Astrocyte of the cerebellum (primary cell): Measurements from ENCODE around the gene LCP2.

Experiments
- DNase-seq: peaks from one replicate; pipeline ENCODE4 v3.0.0-alpha.2; 2011; ENCODE audit warnings: low read depth
- H3K4me3 ChIP-seq: 2 replicates; pipeline ENCODE4 v1.5.1; 2011; ENCODE audit warnings: mild to moderate bottlenecking, low read depth, low read length, moderate library complexity
- in situ Hi-C: cut with HindIII; loops from 2 replicates; pipeline ENCODE4 v1.10.0; 2017; ENCODE audit warnings: low sequenced_read_pairs
- TF ChIP-seq, protein P1 (sequence below): IDR thresholded peaks from 2 replicates; pipeline ENCODE4 v1.5.1; 2012; ENCODE audit warnings: low read length, low read depth, moderate library complexity, mild to moderate bottlenecking; ENCODE audit errors: missing control alignments

Gene LCP2

DNA sequence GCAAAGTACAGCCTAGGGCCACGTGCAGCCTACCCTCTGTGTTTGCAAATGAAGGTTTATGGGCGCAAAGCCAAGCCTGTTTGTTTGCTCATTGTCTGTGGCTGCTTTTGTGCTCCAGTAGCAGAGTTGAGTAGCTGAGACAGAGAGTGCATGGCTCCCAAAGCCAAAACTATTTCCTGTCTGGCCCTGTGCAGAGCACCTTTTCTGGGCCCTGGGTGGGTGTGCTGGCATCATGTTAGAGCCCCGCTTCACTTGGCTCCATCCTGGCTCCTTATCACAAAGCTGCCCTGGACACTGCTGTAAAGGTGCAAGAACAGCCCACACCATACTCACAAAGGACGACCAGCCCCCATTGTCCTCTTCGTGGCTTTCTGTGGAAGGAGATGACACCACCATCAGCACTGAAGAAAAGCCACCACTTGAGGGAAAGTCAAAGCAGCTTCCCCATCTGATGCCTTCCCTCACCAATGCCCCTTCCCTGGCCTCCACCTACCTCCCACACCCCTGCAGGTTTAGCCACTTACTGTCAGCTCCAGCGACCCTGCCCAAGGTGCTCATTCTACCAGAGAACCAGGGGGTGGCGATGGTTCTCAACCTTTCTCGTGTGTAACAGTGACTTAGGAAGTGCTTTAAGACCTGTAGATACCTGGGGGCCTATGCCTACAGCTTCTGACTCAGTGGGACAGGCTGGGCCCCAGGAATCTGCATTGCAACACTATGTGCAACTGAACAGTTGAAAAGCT lies 23.4 kb downstream of the LCP2 start:
- TF ChIP-seq, protein P1, sequence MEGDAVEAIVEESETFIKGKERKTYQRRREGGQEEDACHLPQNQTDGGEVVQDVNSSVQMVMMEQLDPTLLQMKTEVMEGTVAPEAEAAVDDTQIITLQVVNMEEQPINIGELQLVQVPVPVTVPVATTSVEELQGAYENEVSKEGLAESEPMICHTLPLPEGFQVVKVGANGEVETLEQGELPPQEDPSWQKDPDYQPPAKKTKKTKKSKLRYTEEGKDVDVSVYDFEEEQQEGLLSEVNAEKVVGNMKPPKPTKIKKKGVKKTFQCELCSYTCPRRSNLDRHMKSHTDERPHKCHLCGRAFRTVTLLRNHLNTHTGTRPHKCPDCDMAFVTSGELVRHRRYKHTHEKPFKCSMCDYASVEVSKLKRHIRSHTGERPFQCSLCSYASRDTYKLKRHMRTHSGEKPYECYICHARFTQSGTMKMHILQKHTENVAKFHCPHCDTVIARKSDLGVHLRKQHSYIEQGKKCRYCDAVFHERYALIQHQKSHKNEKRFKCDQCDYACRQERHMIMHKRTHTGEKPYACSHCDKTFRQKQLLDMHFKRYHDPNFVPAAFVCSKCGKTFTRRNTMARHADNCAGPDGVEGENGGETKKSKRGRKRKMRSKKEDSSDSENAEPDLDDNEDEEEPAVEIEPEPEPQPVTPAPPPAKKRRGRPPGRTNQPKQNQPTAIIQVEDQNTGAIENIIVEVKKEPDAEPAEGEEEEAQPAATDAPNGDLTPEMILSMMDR = no peak
- DNase-seq = no peak
- no peak overlapping the region for H3K4me3 ChIP-seq
- in situ Hi-C loops = no loop called here

DNA sequence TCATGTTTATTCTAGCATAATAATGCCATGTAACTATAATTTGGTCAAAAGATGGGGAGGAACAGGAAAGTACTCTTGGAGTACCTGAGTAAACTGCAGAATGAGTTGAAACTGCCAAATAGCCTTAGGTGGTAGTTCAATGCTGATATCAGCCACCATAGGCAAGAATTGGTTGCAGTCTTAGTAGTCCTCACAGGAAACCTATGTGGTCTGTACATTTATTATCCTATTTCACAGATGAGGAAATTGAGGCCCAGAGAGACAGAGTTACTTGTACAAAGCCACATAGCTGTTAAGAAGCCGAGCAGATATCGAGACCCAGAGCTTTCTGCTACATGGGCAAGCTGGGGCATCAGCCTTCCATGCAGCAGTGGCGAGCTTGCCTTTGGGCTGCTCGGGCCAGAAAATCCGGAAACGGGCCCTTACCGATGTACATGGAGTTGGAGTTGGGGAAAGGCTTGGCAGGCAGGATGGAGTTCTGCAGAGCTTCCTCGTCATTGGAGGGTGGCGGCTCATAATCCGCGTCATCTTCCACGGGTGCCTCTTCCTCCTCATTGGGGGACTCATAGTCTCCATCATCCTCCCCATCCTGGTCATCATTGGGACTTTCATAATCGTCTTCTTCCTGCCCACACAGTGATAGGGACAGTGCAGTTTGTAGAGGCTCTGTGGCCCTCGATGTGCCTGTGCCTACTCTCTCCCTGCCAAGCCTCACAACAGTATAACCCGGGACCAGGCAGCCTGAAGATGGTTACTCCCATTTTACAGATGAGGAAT lies 27.1 kb downstream of the LCP2 start:
- TF ChIP-seq, protein P1 = no peak
- no peak overlapping the region for H3K4me3 ChIP-seq
- DNase-seq = no peak
- in situ Hi-C loops = no loop called here

DNA sequence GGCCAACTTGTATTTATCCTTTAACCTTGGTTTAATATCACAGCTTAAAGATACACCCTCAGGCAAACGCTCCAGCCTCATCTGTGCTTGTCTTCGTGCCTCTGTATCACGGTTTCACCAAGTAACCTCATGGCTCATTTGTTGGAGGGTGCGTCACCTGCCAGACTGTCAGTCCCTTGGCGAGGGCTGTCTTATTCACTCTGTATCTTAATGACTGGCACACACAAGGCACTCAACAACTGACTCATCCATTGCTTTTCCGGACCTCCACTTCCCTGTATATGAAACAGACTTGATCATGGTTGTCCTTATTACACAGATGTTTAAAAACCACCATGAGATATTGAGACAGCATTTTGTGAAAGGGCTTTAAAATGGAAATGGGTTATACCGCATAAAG lies 28.0 kb downstream of the LCP2 start:
- H3K4me3 ChIP-seq = no peak overlapping the region
- in situ Hi-C loops = no loop called here

DNA sequence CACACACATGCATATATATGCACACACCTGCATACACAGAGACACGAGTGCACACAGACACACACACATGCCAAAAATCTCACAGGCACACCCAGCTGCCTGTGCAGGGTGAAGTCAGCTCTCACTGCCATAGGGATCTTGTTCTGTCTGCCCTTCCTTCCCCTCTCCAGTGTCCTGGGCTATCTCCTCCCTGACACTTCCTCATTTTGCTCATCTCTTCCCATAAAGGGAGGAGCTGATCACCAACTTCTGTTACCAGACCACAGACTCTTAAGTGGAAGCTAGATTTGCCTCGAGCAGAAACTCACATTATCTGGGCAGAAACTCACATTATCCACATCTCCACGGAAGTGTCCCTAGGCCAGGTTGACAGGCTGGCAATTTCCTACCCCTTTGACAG lies 28.7 kb downstream of the LCP2 start:
- in situ Hi-C loops = no loop called here
- DNase-seq = no peak
- no peak overlapping the region for H3K4me3 ChIP-seq
- TF ChIP-seq, protein P1 = no peak

More for the DNA sequence above, 28.0 kb downstream of the LCP2 start:
- no peak for DNase-seq
- TF ChIP-seq, protein P1 = no peak

DNA sequence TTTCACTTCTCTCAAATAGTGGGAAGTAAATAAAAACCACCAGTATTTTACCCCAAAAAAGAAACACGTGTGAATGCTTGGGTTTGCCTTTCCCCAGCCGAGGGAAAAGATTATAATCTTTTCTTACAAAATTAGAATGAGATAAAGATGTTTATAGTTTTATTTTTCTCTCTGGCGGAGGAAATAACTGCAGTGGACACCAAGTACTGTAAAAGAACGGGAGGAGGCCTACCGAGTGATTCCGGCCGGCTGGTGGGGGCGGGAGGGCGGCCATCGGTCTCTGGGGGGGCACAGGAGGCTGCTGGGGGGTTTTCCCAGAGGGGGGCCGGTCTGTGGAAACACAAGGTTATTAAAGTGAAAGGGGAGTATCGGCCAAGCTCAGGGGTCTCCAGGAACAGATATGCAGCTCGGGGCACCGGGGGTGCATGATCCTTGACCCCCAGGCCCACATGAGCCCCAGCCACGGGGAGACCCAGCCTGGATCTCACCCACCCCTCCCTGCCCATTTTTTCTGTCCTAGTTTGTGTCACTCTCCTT lies 29.4 kb downstream of the LCP2 start:
- DNase-seq = no peak
- in situ Hi-C loops = no loop called here
- no peak overlapping the region for H3K4me3 ChIP-seq
- TF ChIP-seq, protein P1 = no peak

GRCh38 chr5:170267431-170268152 lies 30.0 kb downstream of the LCP2 start:
- in situ Hi-C loops = no loop called here
- DNase-seq = peak; percentile 49
- no peak overlapping the region for H3K4me3 ChIP-seq
- TF ChIP-seq, protein P1 = peak; percentile 92
